ENCODE measurements around the gene NUDT5.

The NUDT5 gene

DNA sequence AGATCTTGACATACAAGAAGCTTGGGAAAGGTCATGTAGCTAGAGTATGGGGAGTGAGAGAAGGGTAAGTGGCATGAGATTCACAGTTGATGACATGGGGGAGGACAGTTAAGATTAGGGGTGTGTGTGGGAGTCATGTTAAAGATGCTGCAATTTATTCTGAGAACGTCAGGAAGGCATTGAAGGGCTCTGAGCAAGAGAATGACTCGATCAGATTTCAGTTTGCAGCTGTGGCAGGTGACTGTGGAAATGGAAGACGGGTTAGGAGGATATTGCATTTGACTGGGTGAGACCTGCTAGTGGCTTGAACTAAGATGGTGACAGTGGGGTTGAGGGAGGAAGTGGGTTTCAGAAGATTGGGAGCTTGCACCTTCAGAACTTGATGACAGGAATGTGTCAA lies 5.9 kb upstream of the NUDT5 start:
- no peak for TF ChIP-seq CTCF (conservative IDR thresholded peaks at IDR 0.05; ENCODE audit: low read length)
- H3K4me3 ChIP-seq (ENCODE audit: low read length) = no peak overlapping the region
- no peak for DNase-seq (ENCODE audit: low read depth)

DNA sequence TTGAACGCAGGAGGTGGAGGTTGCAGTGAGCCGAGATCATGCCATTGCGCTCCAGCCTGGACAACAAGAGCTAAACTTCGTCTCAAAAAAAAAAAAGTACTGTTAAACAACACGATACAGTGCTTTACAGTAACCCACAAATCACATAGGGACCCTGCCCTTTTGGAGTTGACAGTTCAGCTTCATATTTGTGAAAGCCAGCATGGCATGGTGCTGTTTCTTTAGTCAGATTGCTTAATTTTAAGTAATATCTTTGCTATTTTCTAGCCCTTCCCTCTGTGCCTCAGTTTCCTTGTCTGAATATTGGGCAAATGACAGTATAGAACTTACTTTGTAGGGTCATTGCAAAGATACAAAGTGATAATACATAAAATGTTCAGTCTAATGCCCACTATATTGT lies 5.2 kb upstream of the NUDT5 start:
- no peak overlapping the region for H3K4me3 ChIP-seq (ENCODE audit: low read length)
- no peak for DNase-seq (ENCODE audit: low read depth)
- no peak for TF ChIP-seq CTCF (conservative IDR thresholded peaks at IDR 0.05; ENCODE audit: low read length)

- no peak for DNase-seq (ENCODE audit: low read depth)
- no peak overlapping the region for H3K4me3 ChIP-seq (ENCODE audit: low read length)
- TF ChIP-seq CTCF (conservative IDR thresholded peaks at IDR 0.05; ENCODE audit: low read length) = no peak
These were observed 2.5 kb upstream of the NUDT5 start for GRCh38 chr10:12198156-12198555.

DNA sequence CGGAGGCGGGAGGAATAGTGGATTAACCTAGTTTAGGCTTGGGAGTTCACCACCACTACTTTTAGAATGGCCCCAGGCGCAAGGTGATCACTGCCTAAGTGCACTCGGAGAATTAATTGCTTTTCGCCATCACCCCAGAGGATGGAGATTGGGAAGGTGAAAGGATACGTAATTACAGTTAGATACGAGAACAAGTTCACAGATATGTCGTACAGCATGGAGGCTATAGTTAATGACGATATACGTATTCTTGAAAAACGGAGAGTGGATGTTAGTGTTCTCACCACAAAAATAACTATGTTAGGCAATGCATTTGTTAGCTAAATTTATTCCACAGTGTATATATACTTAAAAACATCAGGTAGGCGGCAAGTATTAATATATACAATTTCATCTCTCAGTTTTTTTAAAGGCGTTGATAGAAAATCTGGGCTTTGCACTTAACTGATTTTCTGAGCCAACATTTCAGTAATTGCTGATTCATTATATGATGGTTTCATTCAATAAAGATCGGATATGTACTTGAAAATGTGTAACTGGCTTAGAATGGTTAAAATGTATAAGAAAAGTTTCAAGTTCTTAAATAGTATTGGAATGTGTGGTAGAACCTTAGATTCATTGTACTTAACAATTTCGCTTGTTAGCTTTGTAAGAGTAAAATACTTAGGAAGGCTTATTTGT lies 980 bp upstream of the NUDT5 start:
- H3K4me3 ChIP-seq (ENCODE audit: low read length) = peak overlapping the region; percentile 99

DNA sequence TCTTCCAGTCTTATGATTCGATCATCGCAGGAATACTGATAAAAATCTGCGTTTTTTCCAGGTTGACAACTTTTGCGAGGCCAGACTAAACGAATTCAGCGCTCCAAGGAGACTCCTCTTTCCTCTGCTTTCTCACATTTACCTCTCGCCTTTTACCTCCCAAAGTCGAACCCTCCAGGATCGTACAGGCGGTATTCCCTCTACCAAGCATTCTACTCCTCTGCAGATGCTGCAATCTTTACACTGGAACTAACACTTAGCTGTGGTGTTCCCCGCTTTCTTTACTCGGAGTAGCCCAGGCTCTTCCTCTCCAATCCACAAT lies 449 bp downstream of the NUDT5 start:
- peak overlapping the region; percentile 99 for H3K4me3 ChIP-seq (ENCODE audit: low read length)
- TF ChIP-seq CTCF (conservative IDR thresholded peaks at IDR 0.05; ENCODE audit: low read length) = no peak
- DNase-seq (ENCODE audit: low read depth) = no peak

More for the DNA sequence above, 980 bp upstream of the NUDT5 start:
- no peak for DNase-seq (ENCODE audit: low read depth)
- TF ChIP-seq CTCF (conservative IDR thresholded peaks at IDR 0.05; ENCODE audit: low read length) = no peak

DNA sequence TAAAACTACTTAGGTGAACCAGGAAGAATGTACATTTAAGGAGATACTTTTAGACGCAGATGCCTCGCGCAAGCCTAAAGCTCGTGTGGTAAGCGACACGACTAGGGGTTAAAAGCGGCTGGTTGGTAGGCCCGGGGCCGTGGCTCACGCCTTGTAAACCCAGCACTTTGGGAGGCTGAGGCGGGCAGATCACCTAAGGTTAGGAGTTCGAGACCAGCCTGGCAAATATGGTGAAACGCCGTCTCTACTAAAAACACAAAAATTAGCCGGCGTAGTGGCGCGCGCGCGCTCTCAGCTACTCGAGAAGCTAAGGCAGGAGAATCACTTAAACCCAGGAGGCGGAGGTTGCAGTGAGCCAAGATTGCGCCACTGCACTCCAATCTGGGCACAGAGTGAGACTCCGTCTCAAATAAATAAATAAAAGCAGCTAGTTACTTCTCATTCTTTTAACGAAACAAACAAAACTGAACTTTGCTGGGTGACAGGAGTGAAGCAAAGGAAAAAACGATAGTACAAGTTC lies 879 bp downstream of the NUDT5 start:
- peak overlapping the region; percentile 99 for H3K4me3 ChIP-seq (ENCODE audit: low read length)
- no peak for TF ChIP-seq CTCF (conservative IDR thresholded peaks at IDR 0.05; ENCODE audit: low read length)
- peak; percentile 37 for DNase-seq (ENCODE audit: low read depth)

DNA sequence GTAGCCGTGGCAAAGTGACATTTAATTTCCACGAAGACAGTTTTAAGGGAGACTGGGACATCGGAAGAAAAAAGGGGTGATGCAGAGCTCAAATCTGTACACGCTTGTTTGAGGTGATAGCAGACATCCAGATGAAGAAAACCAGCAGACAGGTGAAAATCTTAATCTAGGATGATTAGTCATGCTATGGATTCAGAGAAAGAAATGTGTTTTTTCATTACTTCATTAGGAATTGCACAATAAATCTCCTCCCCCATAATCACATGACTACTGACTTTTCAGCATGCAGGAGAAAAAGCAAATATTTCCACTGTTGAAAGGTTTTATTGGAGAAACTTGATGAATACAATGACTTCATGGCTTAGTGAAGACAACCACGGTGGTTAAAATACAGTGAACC lies 2.5 kb downstream of the NUDT5 start:
- no peak overlapping the region for H3K4me3 ChIP-seq (ENCODE audit: low read length)

More for the DNA sequence above, 2.5 kb downstream of the NUDT5 start:
- peak; percentile 62 for DNase-seq (ENCODE audit: low read depth)
- no peak for TF ChIP-seq CTCF (conservative IDR thresholded peaks at IDR 0.05; ENCODE audit: low read length)
